ENCODE data around the gene CARD14. TPM values are rescaled to one million over a fixed set of nuclear protein-coding genes. Genes with fewer than 3 reads are reported as not detected.

The CARD14 gene
- total RNA-seq, 1 experiment from 2014 or later, result not detected

DNA sequence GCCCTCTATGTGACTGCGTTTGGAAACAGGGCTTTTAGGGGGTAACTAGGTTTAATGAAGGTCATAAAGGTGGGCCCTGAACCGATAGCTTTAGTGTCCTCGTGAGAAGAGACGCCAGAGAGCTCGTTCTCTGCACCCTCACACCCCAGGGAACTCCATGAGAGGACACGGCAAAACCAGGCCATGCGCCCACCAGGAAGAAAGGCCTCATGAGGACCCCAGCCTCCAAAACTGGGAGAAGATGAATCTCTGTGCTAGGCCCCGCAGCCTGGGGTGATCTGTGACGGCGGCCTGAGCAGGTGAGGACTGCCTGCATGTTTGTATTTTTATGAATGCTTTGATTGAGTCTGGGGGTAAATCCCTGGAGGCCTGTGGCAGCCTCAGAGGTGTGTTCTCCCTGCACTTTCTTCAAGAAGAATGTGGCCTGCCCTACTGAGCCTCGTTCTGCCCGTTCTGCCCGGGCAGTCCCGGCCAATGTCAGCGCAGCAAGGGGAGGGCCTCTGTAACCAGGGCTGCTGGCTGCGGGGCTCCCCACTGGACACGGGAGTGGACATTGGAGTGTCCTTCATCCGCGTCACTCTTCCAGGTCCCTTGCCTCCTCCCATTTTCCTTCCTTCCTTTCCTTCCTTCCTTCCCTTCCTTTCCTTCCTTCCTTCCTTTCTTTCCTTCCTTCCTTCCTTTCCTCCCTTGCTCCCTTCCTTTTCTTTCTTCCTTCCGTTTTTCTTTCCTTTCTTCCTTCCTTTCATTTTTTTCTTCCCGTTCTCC is 84.0 kb downstream of the CARD14 start:
- TF ChIP-seq POLR2AphosphoS5 (IDR thresholded peaks at IDR 0.05; ENCODE audit: low read depth, low read length), result no peak
- TF ChIP-seq, protein P1, sequence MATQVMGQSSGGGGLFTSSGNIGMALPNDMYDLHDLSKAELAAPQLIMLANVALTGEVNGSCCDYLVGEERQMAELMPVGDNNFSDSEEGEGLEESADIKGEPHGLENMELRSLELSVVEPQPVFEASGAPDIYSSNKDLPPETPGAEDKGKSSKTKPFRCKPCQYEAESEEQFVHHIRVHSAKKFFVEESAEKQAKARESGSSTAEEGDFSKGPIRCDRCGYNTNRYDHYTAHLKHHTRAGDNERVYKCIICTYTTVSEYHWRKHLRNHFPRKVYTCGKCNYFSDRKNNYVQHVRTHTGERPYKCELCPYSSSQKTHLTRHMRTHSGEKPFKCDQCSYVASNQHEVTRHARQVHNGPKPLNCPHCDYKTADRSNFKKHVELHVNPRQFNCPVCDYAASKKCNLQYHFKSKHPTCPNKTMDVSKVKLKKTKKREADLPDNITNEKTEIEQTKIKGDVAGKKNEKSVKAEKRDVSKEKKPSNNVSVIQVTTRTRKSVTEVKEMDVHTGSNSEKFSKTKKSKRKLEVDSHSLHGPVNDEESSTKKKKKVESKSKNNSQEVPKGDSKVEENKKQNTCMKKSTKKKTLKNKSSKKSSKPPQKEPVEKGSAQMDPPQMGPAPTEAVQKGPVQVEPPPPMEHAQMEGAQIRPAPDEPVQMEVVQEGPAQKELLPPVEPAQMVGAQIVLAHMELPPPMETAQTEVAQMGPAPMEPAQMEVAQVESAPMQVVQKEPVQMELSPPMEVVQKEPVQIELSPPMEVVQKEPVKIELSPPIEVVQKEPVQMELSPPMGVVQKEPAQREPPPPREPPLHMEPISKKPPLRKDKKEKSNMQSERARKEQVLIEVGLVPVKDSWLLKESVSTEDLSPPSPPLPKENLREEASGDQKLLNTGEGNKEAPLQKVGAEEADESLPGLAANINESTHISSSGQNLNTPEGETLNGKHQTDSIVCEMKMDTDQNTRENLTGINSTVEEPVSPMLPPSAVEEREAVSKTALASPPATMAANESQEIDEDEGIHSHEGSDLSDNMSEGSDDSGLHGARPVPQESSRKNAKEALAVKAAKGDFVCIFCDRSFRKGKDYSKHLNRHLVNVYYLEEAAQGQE (IDR thresholded peaks at IDR 0.05; ENCODE audit: insufficient read depth in 1 of 2, low read depth in 2 of 2, low read length in 1 of 2), result no peak
- TF ChIP-seq SIN3A (IDR thresholded peaks at IDR 0.05; ENCODE audit: borderline replicate concordance, insufficient read depth, low read depth, low read length), result no peak
- TF ChIP-seq, protein P2, sequence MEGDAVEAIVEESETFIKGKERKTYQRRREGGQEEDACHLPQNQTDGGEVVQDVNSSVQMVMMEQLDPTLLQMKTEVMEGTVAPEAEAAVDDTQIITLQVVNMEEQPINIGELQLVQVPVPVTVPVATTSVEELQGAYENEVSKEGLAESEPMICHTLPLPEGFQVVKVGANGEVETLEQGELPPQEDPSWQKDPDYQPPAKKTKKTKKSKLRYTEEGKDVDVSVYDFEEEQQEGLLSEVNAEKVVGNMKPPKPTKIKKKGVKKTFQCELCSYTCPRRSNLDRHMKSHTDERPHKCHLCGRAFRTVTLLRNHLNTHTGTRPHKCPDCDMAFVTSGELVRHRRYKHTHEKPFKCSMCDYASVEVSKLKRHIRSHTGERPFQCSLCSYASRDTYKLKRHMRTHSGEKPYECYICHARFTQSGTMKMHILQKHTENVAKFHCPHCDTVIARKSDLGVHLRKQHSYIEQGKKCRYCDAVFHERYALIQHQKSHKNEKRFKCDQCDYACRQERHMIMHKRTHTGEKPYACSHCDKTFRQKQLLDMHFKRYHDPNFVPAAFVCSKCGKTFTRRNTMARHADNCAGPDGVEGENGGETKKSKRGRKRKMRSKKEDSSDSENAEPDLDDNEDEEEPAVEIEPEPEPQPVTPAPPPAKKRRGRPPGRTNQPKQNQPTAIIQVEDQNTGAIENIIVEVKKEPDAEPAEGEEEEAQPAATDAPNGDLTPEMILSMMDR (IDR thresholded peaks at IDR 0.05), result no peak
- no peak for TF ChIP-seq TCF7L2 (IDR thresholded peaks at IDR 0.05; ENCODE audit: low read depth, low read length)
- in situ Hi-C loops (cut with HindIII; ENCODE audit: low pct_unique_long_range_greater_than_20kb, low sequenced_read_pairs), result no loop called here
- ChIA-PET CTCF (no interaction called here), POLR2A (interaction anchor here (0.6 kb wide), 1 partner anchor 25 kb away, joined by 3 read pairs; no protein-coding TSS in a partner anchor)
- BruUV-seq (replicated peaks), result no TSS peak
- H3K9me3 ChIP-seq (ENCODE audit: control insufficient read depth, insufficient read depth, low read depth, low read length), result no peaks in the 10 kb centered on the region
- DNase-seq (ENCODE audit: low read depth, low spot score), result no peak
- intact Hi-C loops (cut with micrococcal nuclease; ENCODE audit: unreplicated experiment), result no loop called here
- no peaks in the 10 kb centered on the region for H3K36me3 ChIP-seq (ENCODE audit: control insufficient read depth, insufficient read depth, low read length)
- peak overlapping the region; percentile 98 for H3K27ac ChIP-seq (ENCODE audit: low read length)
- H3K27me3 ChIP-seq (ENCODE audit: control insufficient read depth, insufficient read depth, low read length), result no peaks in the 10 kb centered on the region
- H3K4me1 ChIP-seq (ENCODE audit: control insufficient read depth, insufficient read depth, low read length), result peaks cover 56% of the 10 kb centered on the region
- no peak overlapping the region for H3K4me3 ChIP-seq (ENCODE audit: low read depth in 2 of 2, low read length in 2 of 2)
- ATAC-seq, result no peak

DNA sequence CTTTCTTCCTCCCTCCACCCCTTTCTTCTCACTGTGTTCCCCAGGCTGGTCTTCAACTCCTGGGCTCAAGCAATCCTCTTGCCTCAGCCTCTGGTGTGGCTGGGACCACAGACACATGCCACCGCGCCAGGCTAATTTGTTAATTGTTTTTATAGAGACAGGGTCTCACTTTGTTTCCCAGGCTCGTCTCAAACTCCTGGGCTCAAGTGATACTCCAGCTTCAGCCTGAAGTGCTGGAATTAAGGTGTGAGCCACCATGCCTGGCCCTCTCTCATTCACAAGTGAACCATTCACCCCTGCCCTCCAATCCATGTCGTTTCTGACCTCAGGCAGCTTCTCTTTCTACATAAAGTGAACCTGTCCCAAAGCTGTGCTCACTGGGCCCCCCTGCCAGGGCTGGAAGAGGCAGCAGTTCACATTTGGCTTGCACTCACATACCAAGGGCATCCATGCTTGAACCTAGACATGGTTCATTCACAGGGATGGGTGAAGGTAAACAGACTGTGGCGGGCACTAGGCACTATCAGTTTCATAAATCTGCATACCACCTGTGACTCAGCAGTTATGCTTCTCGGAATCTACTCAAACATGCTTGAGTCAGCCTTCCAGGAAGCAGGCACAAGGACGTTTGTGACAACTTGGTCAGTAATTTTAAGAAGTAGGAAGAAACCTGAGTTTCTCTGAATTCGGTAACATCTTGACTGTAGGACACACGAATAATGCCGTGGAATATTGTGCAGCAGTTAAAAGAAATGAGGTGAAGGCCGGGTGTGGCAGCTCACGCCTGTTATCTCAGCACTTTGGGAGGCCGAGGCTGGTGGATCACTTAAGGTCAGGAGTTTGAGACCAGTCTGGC is 84.8 kb downstream of the CARD14 start:
- peak; percentile 80 for DNase-seq (ENCODE audit: low read depth, low spot score)
- TF ChIP-seq POLR2AphosphoS5 (IDR thresholded peaks at IDR 0.05; ENCODE audit: low read depth, low read length), result peak; percentile 93
- no peak for TF ChIP-seq TCF7L2 (IDR thresholded peaks at IDR 0.05; ENCODE audit: low read depth, low read length)
- in situ Hi-C loops (cut with HindIII; ENCODE audit: low pct_unique_long_range_greater_than_20kb, low sequenced_read_pairs), result no loop called here
- H3K27me3 ChIP-seq (ENCODE audit: control insufficient read depth, insufficient read depth, low read length), result no peaks in the 10 kb centered on the region
- H3K27ac ChIP-seq (ENCODE audit: low read length), result peak overlapping the region; percentile 98
- H3K36me3 ChIP-seq (ENCODE audit: control insufficient read depth, insufficient read depth, low read length), result no peaks in the 10 kb centered on the region
- ATAC-seq, result peak; percentile 90
- intact Hi-C loops (cut with micrococcal nuclease; ENCODE audit: unreplicated experiment), result no loop called here
- CTCF ChIA-PET, result no interaction called here
- POLR2A ChIA-PET, result interaction anchor here (0.6 kb wide), 2 partner anchors 14 to 36 kb away, joined by 8 to 19 read pairs; no protein-coding TSS in a partner anchor
- BruUV-seq (replicated peaks), result no TSS peak
- H3K4me1 ChIP-seq (ENCODE audit: control insufficient read depth, insufficient read depth, low read length), result peaks cover 64% of the 10 kb centered on the region
- peak overlapping the region in 1 of 2 experiments; percentile 31; a peak in 2 of 4 replicates for H3K4me3 ChIP-seq (ENCODE audit: low read depth in 2 of 2, low read length in 2 of 2)
- no peaks in the 10 kb centered on the region for H3K9me3 ChIP-seq (ENCODE audit: control insufficient read depth, insufficient read depth, low read depth, low read length)
